Uterus (tissue), 4 donors: ENCODE data around the gene MACROD1. TPM values are rescaled to one million over a fixed set of nuclear protein-coding genes. Genes with fewer than 3 reads are reported as not detected.

Source experiments
- DNase-seq, 2 donors: peaks; one replicate each; pipeline ENCODE4 v3.0.0-alpha.2; 2019 to 2020
- H3K27ac ChIP-seq, 2 donors: fragments of 200-600 bp; sonication (generic); 1 replicate in 1 of 2; 2 replicates in 1 of 2; pipeline ENCODE4 v1.5.1; 2016 to 2018
- H3K27me3 ChIP-seq, 2 donors: fragments of 200-600 bp; sonication (generic); one replicate each; pipeline ENCODE4 v1.5.1; 2018 to 2019; ENCODE audit warnings: control low read depth in 1 of 2
- H3K36me3 ChIP-seq, 2 donors: fragments of 200-600 bp; sonication (generic); one replicate each; pipeline ENCODE4 v1.5.1; 2019; ENCODE audit warnings: control low read depth in 1 of 2
- H3K4me1 ChIP-seq, 2 donors: fragments of 200-600 bp; sonication (generic); one replicate each; pipeline ENCODE4 v1.5.1; 2018 to 2019; ENCODE audit warnings: control low read depth in 1 of 2
- H3K4me3 ChIP-seq, 2 donors: fragments of 200-600 bp; sonication (generic); 1 replicate in 1 of 2; 2 replicates in 1 of 2; pipeline ENCODE4 v1.5.1; 2018 to 2019; ENCODE audit warnings: mild to moderate bottlenecking in 1 of 2
- H3K9me3 ChIP-seq, 2 donors: fragments of 200-600 bp; sonication (generic); one replicate each; pipeline ENCODE4 v1.5.1; 2019; ENCODE audit warnings: control low read depth in 1 of 2
- CTCF ChIP-seq, 4 experiments: fragments of 200-600 bp in 2 of 4; fragments of 450-650 bp in 2 of 4; sonication (generic) in 2 of 4; IDR thresholded peaks; one replicate each; pipeline ENCODE4 v1.5.1; 2016 to 2019; ENCODE audit warnings: antibody characterized with exemption in 4 of 4, mild to moderate bottlenecking in 2 of 4, moderate library complexity in 1 of 4
- POLR2A ChIP-seq, 2 donors: fragments of 450-650 bp; IDR thresholded peaks; one replicate each; pipeline ENCODE4 v1.6.1; 2016; ENCODE audit warnings: antibody characterized with exemption in 2 of 2, mild to moderate bottlenecking in 1 of 2, moderate library complexity in 1 of 2
- intact Hi-C: fragments of 100-400 bp; cut with DNase I; formaldehyde crosslinking; loops from one replicate; pipeline ENCODE4 v1.15.1; 2023; ENCODE audit warnings: low total_unique reads
- total RNA-seq, 4 donors: library from RNA; depleted of rRNA in 3 of 4; stranded (reverse); fragments of >200 nt in 3 of 4; gene quantifications; one replicate each; pipeline versions ENCODE4 v1.1.0 to v1.2.4, GENCODE V29; 2014 to 2023
- donor health status: DM: yes; HTN: yes; CAD: no.

Gene MACROD1
- total RNA-seq, 4 donors from 2014 or later = 1.8 to 27.1 (median 6.6) TPM

DNA sequence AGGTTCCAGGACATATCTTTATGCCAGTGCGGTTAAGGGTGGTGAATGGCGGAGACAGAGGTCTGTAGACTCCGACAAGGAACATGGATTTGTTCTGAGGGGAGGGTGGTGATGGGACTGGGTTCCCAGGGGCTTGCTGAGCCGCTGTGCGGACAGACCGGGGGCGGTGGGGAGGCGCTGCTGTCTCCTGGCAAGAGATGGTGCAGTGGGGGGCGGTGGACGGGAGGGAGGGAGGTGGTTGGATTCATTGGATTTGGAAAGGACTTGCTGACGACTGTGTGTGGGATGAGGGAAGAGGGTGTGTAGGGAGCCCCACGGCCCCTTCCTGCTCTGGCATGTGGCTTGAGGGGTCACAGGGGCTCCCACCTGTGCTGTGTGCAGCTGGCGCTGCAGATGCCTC, 87.0 kb downstream of the MACROD1 start:
- DNase-seq = no peak
- Histone ChIP-seq H3K9me3 (no peaks in the 10 kb centered on the region), H3K27ac (no peak overlapping the region), H3K4me1 (peaks cover 0 to 6% of the 10 kb centered on the region in 2 donors), H3K36me3 (no peaks in the 10 kb centered on the region), H3K4me3 (no peak overlapping the region), H3K27me3 (no peaks in the 10 kb centered on the region)
- TF ChIP-seq POLR2A (IDR thresholded peaks at IDR 0.05) (no peak), CTCF (IDR thresholded peaks at IDR 0.05) (no peak)
- intact Hi-C loops = no loop called here

DNA sequence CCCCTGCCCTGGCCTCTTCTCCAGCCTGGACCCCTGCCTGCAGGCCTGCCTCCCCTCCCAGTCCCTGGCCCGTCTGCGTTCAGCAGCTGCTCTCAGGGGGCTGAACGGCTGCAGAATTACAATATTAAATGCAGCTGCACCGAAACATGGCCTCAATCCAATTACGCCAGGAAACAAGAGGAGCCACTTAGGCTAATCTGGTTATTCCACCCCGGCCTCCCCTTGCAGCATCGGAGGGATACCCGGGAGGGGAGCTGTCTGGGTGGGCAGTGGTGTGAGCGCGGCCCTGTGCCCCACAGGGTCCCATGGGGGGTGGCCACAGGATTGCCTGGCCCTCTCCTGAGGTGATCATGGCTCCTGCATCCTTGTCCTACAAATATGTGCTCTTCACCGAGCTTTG, 87.6 kb downstream of the MACROD1 start:
- H3K27me3 ChIP-seq = no peaks in the 10 kb centered on the region
- TF ChIP-seq CTCF (IDR thresholded peaks at IDR 0.05) (no peak), POLR2A (IDR thresholded peaks at IDR 0.05) (no peak)
- intact Hi-C loops = no loop called here
- peaks cover 0 to 6% of the 10 kb centered on the region in 2 donors for H3K4me1 ChIP-seq
- H3K36me3 ChIP-seq = no peaks in the 10 kb centered on the region
- no peaks in the 10 kb centered on the region for H3K9me3 ChIP-seq
- no peak for DNase-seq
- H3K27ac ChIP-seq = no peak overlapping the region
- H3K4me3 ChIP-seq = no peak overlapping the region

DNA sequence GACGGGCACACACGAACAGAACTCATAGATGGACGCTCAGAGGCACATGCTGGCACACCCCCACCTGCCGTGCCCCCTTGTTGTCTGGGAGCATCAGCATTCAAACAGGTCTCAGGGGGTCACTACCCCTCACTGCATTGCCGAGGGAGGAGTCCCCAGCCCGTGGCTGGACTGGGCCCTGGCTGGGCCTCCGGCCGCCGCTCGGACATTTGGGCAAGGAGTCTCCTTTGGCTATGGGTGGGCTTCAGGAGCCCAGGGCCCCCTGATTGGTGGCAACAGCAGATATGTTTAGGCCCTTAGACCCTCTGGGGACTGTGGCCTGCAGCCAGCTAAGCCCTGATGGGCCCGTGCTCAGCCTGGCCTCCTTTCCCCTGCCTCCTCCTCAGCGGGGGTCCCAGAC, 88.3 kb downstream of the MACROD1 start:
- Histone ChIP-seq H3K9me3 (no peaks in the 10 kb centered on the region), H3K4me1 (peaks cover 0 to 6% of the 10 kb centered on the region in 2 donors), H3K27ac (no peak overlapping the region), H3K27me3 (no peaks in the 10 kb centered on the region), H3K36me3 (no peaks in the 10 kb centered on the region), H3K4me3 (no peak overlapping the region)
- TF ChIP-seq CTCF (IDR thresholded peaks at IDR 0.05) (no peak), POLR2A (IDR thresholded peaks at IDR 0.05) (no peak)
- no peak for DNase-seq
- intact Hi-C loops = no loop called here

DNA sequence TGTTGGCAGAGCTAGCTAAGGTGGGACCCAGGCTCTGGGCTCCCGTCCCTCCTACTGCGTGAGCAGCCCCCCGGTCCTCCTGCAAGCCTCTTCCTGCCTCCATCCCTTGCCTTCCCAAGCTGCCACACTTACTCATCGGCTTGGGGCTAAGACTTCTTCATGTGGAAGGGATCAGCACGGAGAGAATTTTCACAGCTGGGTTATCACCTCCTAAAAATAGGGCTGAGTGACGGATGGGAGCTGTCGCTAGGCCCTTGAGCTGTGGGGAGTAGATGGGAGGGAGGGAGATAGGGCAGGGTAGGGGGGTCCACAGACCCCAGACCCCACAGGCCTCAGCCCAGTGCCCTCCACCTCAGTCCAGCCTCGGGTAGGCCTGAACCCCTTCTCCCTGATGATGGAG, 89.2 kb downstream of the MACROD1 start:
- peaks cover 0 to 6% of the 10 kb centered on the region in 2 donors for H3K4me1 ChIP-seq
- no peak overlapping the region for H3K4me3 ChIP-seq
- TF ChIP-seq POLR2A (IDR thresholded peaks at IDR 0.05) = no peak
- TF ChIP-seq CTCF (IDR thresholded peaks at IDR 0.05) = no peak
- no peaks in the 10 kb centered on the region for H3K36me3 ChIP-seq
- intact Hi-C loops = no loop called here
- no peak overlapping the region for H3K27ac ChIP-seq
- H3K27me3 ChIP-seq = no peaks in the 10 kb centered on the region
- H3K9me3 ChIP-seq = no peaks in the 10 kb centered on the region
- no peak for DNase-seq

- Histone ChIP-seq H3K27ac (no peak overlapping the region), H3K9me3 (no peaks in the 10 kb centered on the region), H3K27me3 (no peaks in the 10 kb centered on the region), H3K4me1 (peaks cover 0 to 6% of the 10 kb centered on the region in 2 donors), H3K36me3 (no peaks in the 10 kb centered on the region), H3K4me3 (no peak overlapping the region)
- intact Hi-C loops = no loop called here
- no peak for DNase-seq
- TF ChIP-seq POLR2A (IDR thresholded peaks at IDR 0.05) (no peak), CTCF (IDR thresholded peaks at IDR 0.05) (no peak)
Measured at GRCh38 chr11:64074239-64074638, 91.7 kb downstream of the MACROD1 start.
